Measurements from ENCODE around the gene B3GNT9. TPM values are rescaled to one million over a fixed set of nuclear protein-coding genes. Genes with fewer than 3 reads are reported as not detected.

Gene B3GNT9
- total and polyA plus RNA-seq, 2 of the 8 experiments (the other 6 are each of a cell fraction or from before 2014, with no cell fraction given), result 3.5 to 9.0 TPM

GRCh38 chr16:67199011-67199807 is 48.4 kb upstream of the B3GNT9 start, which contains the start of gene ELMO3 (continued):
- no peak for TF ChIP-seq EP300 (IDR thresholded peaks at IDR 0.05; ENCODE audit: borderline replicate concordance in 1 of 2, low read depth in 2 of 2, low read length in 2 of 2)
- TF ChIP-seq RFX5 (IDR thresholded peaks at IDR 0.05; ENCODE audit: borderline replicate concordance, low read depth, low read length), result no peak
- TF ChIP-seq CEBPB (IDR thresholded peaks at IDR 0.05; ENCODE audit: low read depth, low read length), result no peak
- TF ChIP-seq CREB1 (IDR thresholded peaks at IDR 0.05), result peak; percentile 66
- TF ChIP-seq RNF2 (IDR thresholded peaks at IDR 0.05; ENCODE audit: borderline replicate concordance, low read depth, low read length, missing control alignments, poor library complexity, severe bottlenecking), result no peak
- TF ChIP-seq JUND (IDR thresholded peaks at IDR 0.05; ENCODE audit: low read length), result no peak
- no peak for TF ChIP-seq SP1 (IDR thresholded peaks at IDR 0.05; ENCODE audit: low read depth, low read length)
- TF ChIP-seq EZH2 (IDR thresholded peaks at IDR 0.05; ENCODE audit: low read depth, low read length, severe bottlenecking), result no peak
- TF ChIP-seq MAFK (IDR thresholded peaks at IDR 0.05; ENCODE audit: low read depth, low read length), result no peak
- TF ChIP-seq USF2 (IDR thresholded peaks at IDR 0.05; ENCODE audit: low read length), result 0 out of 2 replicates have a peak, but pooled peaks have one; percentile 3
- TF ChIP-seq RAD21 (IDR thresholded peaks at IDR 0.05 in 1 of 2, conservative IDR thresholded peaks at IDR 0.05 in 1 of 2; ENCODE audit: low read depth in 2 of 2, low read length in 2 of 2), result peak; percentile 24 to 57; a peak in 3 of 4 replicates
- no peak for TF ChIP-seq BCL11A (IDR thresholded peaks at IDR 0.05; ENCODE audit: low read depth in 2 of 2, low read length in 2 of 2)
- TF ChIP-seq TAF1 (IDR thresholded peaks at IDR 0.05; ENCODE audit: low read depth, low read length), result peak; percentile 57
- TF ChIP-seq ZNF274 (IDR thresholded peaks at IDR 0.05; ENCODE audit: borderline replicate concordance, extremely low read depth, low read length), result no peak
- peak; percentile 51; the same call in 1 of the 2 replicates for TF ChIP-seq POLR2AphosphoS5 (IDR thresholded peaks at IDR 0.05; ENCODE audit: low read depth, low read length)
- TF ChIP-seq RXRA (IDR thresholded peaks at IDR 0.05; ENCODE audit: insufficient read depth, low read depth, low read length), result no peak
- no peak for TF ChIP-seq SUZ12 (IDR thresholded peaks at IDR 0.05; ENCODE audit: low read length)
- TF ChIP-seq YY1 (IDR thresholded peaks at IDR 0.05; ENCODE audit: low read depth, low read length), result 0 out of 2 replicates have a peak, but pooled peaks have one; percentile 27
- no peak for TF ChIP-seq GABPA (IDR thresholded peaks at IDR 0.05; ENCODE audit: borderline replicate concordance, insufficient read depth, low read length)
- no peak for TF ChIP-seq TEAD4 (IDR thresholded peaks at IDR 0.05; ENCODE audit: low read depth, low read length)
- no peak for TF ChIP-seq SAP30 (IDR thresholded peaks at IDR 0.05; ENCODE audit: insufficient read depth, insufficient replicate concordance, low read length)
